ENCODE data around the gene SMAD3.

SMAD3 gene

DNA sequence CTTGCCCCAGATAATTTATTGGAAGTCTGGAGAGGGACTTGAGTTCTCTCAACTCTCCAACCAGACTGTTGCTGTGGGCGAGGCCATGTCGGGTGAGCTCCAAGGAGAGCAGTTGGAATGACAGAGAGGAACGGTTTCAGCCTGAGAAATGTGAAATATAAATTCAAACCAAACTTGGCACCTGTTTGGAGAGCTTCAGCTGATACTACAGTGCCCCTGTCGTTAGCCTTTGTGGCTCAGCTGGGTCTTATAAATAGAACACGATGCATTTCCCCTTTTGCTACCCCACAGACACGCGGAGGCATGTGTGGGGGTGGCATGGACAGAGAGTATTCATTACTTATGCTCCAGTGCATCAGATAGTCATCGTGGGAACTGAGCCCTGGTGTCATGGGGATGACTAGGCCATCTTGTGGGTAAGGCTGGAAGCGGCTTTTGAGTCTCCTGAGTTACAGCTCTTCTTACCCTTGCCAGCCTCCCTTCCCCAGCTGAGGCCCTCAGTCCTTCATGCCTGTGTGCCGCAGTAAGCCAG lies 15.6 kb downstream of the SMAD3 start:
- DNase-seq (ENCODE audit: low read depth, low spot score), result no peak

DNA sequence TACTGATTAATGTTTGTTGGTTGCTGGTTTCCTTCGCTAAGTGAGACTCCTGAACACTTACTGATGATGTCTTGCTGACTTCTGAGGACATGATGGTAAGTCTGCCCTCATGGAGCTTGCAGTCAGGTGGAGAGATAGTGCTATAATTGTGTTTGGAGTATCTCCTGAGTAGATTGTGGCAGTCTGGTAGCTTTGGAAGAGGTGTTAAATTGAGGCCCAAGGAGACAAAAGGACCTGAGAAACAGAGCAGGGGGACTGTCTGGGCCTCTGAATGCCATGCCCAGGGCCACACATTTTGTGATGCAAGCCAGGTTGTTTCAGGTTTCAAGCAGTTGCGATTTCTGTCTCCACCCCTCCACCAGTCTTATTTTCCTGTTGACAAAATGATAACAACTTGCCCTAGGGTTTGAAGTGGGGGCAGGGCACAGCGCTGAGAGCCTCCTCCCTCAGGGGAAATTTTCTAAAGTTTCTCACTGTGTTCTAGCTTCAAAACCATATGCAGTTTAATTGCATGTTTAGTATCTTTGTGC lies 16.7 kb downstream of the SMAD3 start:
- peak; percentile 88 for DNase-seq (ENCODE audit: low read depth, low spot score)

DNA sequence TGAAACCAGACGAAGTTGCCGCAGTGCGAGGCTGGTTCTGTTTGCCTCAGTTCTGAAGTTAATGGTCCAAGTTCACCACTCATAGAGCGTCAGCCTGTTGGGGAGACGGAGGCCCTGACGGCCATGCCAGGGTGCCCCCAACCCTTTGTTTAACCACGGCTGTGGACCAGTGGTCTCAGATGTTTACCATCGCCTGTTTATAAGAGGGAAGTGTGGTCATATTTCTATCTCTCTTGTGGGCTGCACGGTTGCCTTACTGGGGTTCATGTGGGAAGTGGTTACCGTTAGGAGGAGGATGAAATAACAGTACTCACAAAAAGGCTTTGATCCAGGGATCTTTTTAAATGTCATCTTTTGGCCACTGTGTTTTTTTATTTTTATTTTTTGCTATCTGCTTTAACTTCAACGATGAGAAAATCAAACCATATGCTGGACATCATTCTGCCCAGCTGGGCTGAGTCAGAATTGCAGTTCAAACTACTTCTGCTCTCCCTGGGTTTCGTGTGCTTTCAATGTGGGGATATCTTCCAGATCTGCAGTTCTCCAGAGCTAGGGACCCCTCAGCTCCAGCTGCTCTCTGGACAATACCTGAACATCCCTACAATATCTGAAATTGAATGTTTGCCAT lies 17.8 kb downstream of the SMAD3 start:
- no peak for DNase-seq (ENCODE audit: low read depth, low spot score)

DNA sequence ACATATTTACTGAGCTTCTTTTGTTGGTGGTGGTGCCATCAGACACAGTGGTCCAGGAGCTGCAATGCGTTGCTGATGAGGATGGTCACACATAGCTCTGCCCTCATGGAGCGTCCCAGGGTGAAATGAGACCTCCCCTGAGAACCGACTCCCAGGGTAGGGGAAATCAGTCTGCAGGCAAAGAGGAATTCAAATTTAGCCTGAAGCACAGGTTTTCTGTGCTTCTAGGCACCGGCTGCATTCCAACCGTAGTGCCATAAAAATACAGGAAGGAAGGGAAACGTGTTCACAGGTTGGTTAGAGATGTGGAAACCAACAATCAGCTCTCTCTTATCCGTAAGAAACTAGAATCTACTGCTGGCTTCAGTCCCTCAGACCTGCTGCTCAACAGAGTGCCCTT lies 19.2 kb downstream of the SMAD3 start:
- peak; percentile 82 for DNase-seq (ENCODE audit: low read depth, low spot score)

DNA sequence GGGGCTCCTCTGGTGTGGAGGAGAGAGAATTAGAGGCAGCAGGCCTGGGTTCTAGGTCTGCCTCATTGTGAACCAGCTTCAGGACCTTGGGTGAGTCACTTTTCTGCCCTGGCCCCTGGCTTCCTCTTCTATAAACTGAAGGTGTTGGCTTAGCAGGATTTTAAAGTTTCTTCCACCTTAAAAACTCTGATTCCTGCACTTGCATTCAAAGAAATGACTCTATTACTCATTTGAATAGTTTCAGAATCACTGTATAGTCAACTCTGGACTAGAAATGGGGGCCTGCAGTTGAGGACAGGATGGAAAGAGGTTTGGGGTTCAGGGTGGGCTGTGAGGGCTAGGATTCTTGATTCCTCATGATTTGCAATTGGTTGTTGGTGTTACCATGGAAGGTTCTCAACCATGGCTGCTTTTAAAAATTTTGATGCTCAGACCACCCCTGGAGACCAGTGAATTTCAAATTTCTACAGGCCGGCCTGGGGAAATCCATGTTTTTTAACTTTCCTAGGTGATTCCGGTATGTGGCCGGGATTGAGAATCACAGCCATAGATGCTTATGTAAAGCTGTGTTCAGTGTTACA lies 19.9 kb downstream of the SMAD3 start:
- no peak for DNase-seq (ENCODE audit: low read depth, low spot score)

DNA sequence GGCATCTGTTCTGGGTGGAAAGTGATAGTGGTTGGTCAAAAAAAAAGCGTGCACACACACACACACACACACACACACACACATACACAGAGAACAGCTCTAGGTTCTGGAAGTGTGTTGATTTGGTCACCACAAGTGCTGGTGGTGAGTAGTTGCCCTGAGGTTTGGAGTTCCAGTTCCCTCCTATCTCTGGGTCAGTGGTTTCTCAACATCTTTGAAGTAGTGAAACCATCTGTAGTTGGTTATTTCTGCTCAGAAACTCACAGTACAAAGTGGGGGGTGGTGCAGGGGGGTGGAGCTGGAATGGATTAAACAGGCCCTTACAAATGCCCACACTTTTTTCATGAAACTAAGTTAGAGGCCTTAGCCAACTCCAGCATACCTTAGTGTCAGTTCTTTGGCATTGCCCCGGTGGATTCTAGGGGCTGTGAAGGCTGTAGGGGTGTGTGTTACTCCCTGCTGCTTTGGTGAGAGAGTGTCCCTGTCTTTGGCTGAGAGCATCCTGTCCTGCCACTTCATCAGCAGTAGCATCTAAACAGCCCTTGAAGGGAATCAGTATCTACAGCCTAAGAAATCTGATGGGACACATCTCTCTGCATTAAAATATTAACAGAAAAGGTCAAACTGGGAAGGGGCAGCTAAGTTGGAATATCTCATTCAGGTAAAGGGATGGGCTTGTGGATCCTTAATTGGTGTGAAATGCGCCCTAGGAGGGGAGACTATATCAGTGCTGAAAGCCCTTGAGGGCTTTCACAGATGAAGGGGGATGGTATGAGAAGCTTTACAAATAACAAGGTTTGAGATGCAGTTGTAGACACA lies 20.6 kb downstream of the SMAD3 start:
- peak; percentile 57 for DNase-seq (ENCODE audit: low read depth, low spot score)

DNA sequence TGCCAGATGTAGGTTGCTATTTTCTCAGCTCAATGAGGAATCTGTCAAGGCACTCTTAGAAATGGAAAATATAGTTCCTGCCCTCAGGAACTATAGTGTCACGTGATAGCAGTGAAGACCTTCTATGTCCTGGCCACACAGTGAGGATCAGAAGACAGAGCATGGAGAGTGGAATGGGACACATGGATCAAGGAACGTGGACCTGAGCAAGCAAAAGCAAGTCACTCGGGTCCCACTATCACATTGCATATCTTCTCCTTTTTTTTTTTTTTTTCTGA lies 21.2 kb downstream of the SMAD3 start:
- DNase-seq (ENCODE audit: low read depth, low spot score), result no peak

DNA sequence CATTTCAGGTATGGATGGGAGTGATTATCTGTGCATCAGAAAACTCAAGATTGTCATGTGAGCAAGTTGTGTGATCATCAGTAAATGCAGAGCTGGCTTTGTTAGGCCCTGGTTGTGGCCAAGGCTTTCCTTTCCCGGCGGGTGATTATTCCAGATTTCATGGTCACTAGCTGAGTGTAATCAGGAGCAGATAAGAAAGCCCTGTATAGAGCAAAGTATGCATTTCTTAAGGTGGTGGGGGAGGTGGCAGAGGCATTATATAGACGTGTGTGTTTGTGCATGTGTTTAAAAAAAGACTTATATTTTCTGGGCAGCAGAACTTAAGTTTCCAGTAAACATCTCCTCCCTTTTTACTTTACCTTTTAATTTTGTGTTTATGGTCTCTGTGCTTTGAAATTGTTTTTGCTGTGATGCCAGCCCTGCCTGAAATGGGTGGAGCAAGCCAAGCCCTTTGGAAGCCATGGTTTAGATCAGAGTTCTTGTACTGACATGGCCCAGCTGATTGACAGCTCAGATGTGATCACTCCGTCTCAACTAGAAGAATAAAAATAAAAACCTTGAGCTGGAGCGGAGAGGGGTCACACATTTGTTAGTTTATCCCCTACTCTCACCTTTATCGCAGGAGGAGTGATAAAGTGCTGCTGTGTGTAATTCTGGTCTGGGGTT lies 22.2 kb downstream of the SMAD3 start:
- no peak for DNase-seq (ENCODE audit: low read depth, low spot score)

DNA sequence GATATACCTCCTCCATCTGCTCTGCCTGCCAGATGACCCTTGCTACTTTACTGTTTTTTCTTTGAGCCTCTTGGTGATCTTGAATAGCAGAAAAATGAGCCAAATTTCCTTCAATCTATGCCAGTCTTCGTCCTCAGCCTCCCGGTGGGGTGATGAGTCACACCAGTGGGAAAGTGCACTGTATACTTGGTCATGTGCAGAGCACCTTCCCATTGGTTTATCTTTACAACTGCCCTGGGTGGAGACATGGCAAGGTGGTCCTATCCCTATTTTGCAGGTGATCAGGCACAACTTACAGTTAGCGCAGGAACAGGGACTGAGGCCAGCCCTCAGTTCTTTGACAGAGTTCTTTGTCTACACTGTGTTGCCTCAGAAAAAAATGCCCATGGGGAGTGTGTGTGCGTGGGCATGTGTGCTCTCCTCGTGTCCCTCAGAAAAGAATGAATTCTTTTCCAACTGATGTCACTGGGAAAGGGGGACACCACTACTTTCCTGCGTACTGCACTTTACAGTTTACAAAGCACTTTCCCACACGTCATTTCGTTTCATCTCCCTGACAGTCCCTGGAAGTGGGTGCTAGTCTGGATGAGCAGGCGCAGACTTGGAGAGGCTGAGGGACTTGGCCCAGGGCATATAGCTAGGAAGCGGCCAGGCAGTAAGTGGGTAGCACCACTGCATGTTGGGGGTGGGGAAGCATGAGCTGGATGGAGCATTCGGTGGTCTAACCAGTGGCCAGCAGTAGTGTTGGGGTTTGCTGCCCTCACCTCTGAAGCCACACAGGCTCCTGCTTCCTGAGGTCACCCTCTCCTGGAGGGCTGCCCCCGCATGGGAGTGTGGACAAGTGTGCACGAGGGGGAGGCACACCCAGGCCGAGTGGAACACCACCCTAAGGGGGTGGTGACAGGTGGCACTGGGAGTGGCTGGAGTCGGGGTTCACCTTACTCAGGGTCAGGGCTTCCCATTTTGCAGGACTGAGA lies 24.1 kb downstream of the SMAD3 start:
- DNase-seq (ENCODE audit: low read depth, low spot score), result no peak

DNA sequence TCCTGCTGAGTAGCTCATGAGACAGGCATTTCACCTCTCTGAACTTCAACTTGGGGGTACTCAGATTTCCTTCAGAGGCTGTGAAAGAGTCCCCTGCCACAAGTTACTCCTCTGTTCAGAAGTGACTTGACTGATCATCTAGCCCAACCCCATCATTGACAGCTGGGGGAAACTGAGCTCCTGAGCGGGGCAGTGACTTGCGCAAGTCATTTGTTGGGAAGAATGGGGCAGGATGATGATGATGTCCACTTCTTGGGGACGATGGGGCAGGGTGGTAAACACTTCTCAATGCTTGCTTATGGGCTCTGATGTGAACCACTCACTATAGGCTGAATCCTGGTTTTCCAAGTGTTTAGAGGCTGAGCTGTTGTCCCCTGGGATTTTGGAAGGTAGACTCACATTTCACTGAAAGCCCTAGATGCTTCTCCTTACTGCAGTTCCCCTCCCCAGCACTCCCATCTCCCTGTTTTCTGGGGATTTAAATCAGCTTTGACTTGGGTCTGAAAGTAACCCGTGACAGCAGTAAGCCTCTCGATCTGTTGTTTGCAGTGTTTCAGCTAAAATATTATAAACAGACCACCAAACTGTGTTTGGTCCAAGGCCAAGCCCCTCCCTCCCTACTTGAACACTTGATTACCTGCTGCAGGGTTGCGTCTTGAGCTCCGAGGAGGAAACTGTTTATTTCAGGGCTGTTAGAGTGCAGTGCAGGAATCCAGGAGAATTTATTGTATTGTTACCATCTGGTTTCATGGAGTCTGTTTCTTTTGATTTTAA lies 25.1 kb downstream of the SMAD3 start:
- DNase-seq (ENCODE audit: low read depth, low spot score), result no peak

DNA sequence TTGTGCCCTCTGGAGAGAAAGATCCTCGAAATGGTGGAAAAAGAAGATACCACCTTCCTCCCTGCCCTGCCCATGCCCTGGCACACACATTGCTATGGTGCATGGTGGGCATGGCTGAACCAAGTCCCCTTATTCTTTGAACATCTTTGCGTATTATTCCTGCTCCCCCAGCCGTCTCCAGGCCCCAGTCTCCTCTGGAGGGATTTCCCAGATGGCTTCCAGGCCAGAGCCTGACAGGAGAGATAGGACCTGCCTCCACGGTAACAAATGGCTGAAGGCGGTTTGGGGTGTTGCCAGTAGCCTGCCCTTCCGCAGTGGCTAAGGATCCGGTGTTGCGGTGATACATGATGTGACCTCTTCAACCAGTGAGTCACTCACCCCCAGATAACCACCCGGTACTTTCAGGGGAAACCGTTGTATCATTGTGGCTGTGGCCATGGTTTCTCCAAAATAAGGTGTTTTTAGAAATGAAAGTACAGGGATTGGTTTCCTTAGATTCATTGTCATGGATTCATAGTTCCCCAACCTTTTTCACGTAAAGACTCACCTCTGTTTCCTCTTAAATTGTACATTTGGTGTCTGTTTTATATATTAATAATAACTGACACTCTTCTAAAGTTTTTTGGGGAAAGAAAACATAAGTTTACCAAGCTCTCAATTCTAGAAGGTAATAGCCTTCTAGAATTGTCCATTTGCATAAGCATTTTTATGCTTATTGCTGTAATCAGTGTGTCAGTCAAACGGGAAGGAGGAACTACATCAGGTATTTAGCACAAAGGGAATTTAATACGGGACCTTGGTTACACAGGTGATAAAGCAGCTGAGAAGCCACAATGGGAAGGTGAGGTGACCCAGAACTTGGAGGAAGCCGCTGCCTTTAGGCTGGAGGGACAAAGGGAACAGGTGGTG lies 25.9 kb downstream of the SMAD3 start:
- peak; percentile 79 for DNase-seq (ENCODE audit: low read depth, low spot score)

DNA sequence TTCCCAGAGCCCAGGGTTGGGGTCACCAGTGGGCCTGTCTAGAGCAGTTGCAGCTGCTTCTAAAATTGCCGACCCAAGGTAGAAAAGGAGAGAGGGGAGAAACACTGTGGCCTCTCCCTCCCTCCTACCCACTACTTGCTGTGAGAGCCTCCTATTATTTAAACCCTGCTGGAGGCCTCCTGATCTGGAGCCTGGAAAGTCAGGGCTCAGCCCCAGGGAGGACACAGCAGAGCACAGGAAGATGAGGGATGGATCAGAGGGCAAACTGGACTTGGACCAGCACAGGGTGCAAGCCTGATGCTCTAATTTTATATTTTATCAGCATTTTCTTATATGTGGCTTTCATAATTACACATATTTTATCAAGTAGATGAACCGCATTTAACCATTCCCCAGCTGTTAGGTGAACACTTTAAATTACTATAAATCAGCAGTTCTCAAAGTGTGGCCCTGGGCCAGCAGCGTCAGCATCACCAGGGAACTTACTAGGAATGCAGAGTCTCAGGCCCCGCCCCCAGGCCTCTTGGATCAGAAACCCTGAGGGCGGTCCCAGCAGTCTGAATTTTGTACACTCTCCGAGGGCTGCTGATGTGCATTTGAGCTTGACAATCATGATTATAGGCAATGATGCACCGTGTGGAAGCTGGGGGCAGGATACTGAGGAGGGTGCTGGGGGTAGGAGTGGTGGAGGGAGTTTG lies 26.7 kb downstream of the SMAD3 start:
- no peak for DNase-seq (ENCODE audit: low read depth, low spot score)

DNA sequence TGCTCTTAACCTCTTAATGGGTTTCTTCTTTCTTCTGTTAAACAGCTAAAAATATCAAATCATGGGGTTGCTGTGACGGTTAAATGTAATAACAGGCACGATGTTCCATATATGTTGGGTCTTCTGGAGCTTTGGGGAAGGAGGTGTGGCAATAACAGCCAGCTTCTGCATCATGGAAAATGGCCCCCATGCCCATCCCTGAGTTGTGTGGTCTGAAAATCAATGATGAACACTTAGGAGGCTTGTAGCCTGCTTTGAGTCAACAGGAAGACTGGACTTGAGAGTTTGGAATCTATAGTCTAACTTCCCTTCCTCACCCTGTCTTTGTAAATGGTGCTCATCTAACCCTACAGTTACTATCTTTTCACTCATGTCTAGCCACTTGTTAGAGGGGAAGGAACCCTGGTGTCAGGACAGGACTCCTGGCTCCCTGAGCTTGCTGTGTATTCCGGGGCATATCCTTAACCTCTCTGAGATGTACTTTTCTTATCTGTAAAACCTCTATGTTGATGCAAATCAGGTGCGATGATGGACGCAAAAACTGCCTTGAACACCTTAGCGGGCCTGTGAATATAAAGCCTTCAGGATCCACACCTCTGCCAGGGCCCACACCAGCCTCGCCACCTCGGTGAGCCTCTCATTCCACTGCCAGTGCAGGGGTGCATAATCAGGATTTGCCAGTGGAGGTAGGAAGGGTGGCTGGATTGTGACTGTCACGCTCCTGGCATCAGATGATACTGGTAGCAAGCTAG lies 27.5 kb downstream of the SMAD3 start:
- DNase-seq (ENCODE audit: low read depth, low spot score), result no peak

DNA sequence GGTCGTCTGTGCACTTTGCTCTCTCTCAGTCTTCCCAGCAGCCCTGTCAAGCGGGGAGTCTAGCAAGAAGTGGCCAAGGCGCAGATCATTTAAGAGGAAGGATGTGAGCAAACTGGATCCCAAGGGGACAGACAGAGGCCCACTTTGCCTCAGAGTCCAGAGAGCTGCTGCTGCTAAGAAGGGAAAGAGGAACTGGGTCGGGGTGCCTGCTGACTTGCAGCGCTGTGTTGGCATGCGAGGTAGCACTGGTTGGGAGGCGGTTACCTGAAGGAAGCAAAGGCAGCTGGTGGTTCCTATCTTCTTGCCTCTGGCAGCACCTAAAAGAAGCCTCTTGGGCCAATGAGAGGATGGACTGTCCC lies 28.1 kb downstream of the SMAD3 start:
- DNase-seq (ENCODE audit: low read depth, low spot score), result no peak

DNA sequence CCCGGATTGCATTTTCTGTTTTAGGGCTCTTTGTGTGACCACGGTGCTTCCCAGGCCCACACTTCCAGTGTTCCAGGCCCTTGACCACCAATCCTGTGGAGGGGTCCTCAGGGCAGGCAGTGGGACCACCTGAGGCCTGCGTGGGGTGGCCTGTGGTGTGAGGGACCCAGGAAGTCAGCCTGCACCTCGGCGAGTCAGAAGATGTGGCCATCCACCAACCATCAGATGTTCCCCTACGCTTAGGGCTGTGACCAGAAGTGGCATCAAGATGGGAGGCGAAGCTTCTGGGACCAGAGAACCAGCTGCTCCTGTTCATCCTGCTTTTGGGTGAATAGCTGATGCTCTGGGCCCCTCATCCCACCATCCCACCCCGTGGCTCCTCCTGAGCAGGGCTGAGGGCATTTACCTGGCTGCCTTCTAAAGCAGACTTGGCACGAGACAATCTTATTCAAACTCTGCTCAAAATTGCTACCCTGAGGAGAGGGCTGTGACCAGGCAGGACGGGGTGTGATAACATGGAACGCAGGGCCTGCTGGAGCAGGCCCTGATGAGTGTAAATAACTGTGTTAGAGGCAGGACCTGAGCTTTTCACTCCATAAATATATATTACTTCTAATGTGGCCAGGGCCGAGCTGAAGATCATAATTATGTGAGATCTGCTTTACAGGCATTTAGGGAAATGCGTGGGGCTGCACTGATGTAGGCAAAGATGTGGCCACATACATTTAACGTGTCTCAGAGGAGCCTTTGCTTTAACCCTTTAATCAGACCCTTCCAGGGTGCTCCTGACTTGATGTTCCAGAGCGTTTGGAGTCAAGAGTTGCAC lies 28.8 kb downstream of the SMAD3 start:
- DNase-seq (ENCODE audit: low read depth, low spot score), result no peak

DNA sequence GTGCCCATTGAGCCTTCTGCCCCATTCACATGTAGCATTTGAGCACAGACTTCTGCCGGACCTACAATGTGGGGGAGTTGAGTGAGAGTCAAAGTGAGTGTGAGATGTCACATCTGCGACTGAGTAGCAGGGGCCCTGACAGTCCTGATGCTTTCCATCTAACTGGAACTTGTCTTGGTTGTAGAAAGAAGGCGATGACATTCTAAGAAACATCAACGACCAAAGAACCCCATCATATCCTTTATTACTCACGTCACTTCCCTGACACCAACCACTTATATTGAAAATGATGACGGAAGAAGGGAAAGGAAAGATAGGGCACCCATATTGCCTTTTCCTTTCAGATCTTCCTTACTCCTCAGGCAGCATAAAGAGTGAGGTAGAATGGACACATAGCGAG lies 30.5 kb downstream of the SMAD3 start:
- no peak for DNase-seq (ENCODE audit: low read depth, low spot score)
